Neural progenitor cell (in vitro differentiated cells): ENCODE results near the gene TENM3. TPM values are rescaled to one million over a fixed set of nuclear protein-coding genes. Genes with fewer than 3 reads are reported as not detected.

Source experiments
- DNase-seq: peaks from one replicate; pipeline ENCODE4 v3.0.0-alpha.2; 2016; ENCODE audit warnings: low spot score
- H2AFZ ChIP-seq: fragments of 200-600 bp; sonication (generic); replicated peaks from 2 replicates; pipeline ENCODE4 v1.6.1; 2016; ENCODE audit warnings: antibody characterized with exemption
- H3F3A ChIP-seq: fragments of 200-600 bp; sonication (generic); 2 replicates; pipeline ENCODE4 v1.6.1; 2016; ENCODE audit warnings: antibody characterized with exemption, low read depth
- H3K27ac ChIP-seq: fragments of 200-600 bp; sonication (generic); 2 replicates; pipeline ENCODE4 v1.5.1; 2016; ENCODE audit warnings: mild to moderate bottlenecking
- H3K27me3 ChIP-seq: fragments of 200-600 bp; sonication (generic); 2 replicates; pipeline ENCODE4 v1.6.1; 2016; ENCODE audit warnings: mild to moderate bottlenecking, moderate library complexity
- H3K36me3 ChIP-seq: fragments of 200-600 bp; sonication (generic); 2 replicates; pipeline ENCODE4 v1.5.1; 2016
- H3K4me1 ChIP-seq: fragments of 200-600 bp; sonication (generic); 2 replicates; pipeline ENCODE4 v1.6.1; 2016; ENCODE audit warnings: mixed run types
- H3K4me2 ChIP-seq: fragments of 200-600 bp; sonication (generic); 2 replicates; pipeline ENCODE4 v1.6.1; 2016
- H3K4me3 ChIP-seq: fragments of 200-600 bp; sonication (generic); 2 replicates; pipeline ENCODE4 v1.5.1; 2016
- H3K79me2 ChIP-seq: fragments of 200-600 bp; sonication (generic); 2 replicates; pipeline ENCODE4 v1.6.1; 2016; ENCODE audit warnings: low read depth
- H3K9ac ChIP-seq: fragments of 200-600 bp; sonication (generic); 2 replicates; pipeline ENCODE4 v1.6.1; 2016
- H3K9me3 ChIP-seq: fragments of 200-600 bp; sonication (generic); 2 replicates; pipeline ENCODE4 v1.5.1; 2016; ENCODE audit warnings: low read depth
- H4K20me1 ChIP-seq: fragments of 200-600 bp; sonication (generic); 2 replicates; pipeline ENCODE4 v1.6.1; 2016; ENCODE audit warnings: low read depth
- H3K27ac Mint-ChIP-seq: 3 replicates; pipeline ENCODE4 v1.8.0; 2021; ENCODE audit warnings: mixed read lengths
- H3K27me3 Mint-ChIP-seq: 2 replicates; pipeline ENCODE4 v1.8.0; 2022; ENCODE audit warnings: low read depth, mild to moderate bottlenecking, inconsistent platforms, moderate library complexity, mixed read lengths; ENCODE audit not compliant: insufficient read depth
- H3K36me3 Mint-ChIP-seq: 3 replicates; pipeline ENCODE4 v1.8.0; 2021; ENCODE audit warnings: mixed read lengths
- H3K4me1 Mint-ChIP-seq: 3 replicates; pipeline ENCODE4 v1.8.0; 2021; ENCODE audit warnings: mixed read lengths
- H3K4me3 Mint-ChIP-seq: 3 replicates; pipeline ENCODE4 v1.8.0; 2021; ENCODE audit warnings: mild to moderate bottlenecking, moderate library complexity, mixed read lengths
- H3K9me3 Mint-ChIP-seq: 3 replicates; pipeline ENCODE4 v1.8.0; 2020; ENCODE audit warnings: mixed read lengths
- CTCF ChIP-seq: fragments of 200-600 bp; sonication (generic); IDR thresholded peaks from 2 replicates; pipeline ENCODE4 v1.5.1; 2017; ENCODE audit warnings: antibody characterized with exemption, mild to moderate bottlenecking
- EZH2 ChIP-seq: fragments of 200-600 bp; sonication (generic); IDR thresholded peaks from 2 replicates; pipeline ENCODE4 v1.6.1; 2017; ENCODE audit warnings: antibody characterized with exemption, mild to moderate bottlenecking, moderate library complexity
- EZH2phosphoT487 ChIP-seq: fragments of 200-600 bp; sonication (generic); IDR thresholded peaks from 2 replicates; pipeline ENCODE4 v1.6.1; 2017; ENCODE audit warnings: antibody characterized with exemption
- total RNA-seq: library from RNA; depleted of rRNA; stranded (reverse); fragments of >200 nt; gene quantifications from 2 replicates; pipeline ENCODE4 v1.2.3, GENCODE V29; 2015; ENCODE audit warnings: low replicate concordance

The TENM3 gene
- total RNA-seq, 1 donor from 2014 or later: 78.7 TPM

DNA sequence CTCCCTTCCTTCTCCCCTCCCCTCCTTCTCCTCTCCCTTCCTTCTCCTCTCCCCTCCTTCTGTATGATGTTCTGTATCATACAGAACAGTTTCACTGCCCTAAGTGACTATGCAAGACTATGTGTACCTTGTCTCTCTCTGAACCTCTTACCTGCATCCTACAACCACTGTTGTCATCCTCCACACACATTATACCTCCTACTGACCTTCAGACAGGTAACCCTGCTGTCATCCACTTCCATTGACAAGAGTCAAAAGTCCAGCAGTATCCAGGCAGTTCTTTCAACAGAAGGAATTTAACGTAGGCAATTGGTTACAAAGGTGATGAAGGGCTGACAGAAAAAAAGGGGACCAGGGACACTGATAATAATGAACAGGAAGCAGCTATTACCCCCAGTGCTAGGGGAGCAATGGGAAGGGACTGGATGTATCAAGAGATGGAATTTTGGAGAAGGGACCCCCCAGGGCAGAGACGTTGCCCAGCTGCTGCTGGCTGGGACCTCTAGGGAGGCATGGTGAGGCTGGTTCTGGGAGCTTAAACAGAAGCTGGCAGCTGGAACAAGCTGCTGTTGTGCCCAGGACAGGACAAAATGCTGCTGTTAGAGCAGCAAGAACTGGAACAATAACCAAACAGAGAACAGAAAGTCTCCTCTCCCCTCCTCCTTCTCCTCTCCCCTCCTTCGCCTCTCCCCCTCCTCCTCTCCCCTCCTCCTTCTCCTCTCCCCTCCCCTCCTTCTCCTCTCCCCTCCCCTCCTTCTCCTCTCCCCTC lies 589.3 kb downstream of the TENM3 start:
- no peak overlapping the region for H3K4me2 ChIP-seq
- H3K4me1 ChIP-seq: peaks cover 13% of the 10 kb centered on the region
- TF ChIP-seq CTCF: no peak
- TF ChIP-seq EZH2: no peak
- TF ChIP-seq EZH2phosphoT487: no peak
- no peaks in the 10 kb centered on the region for H3K9me3 ChIP-seq
- DNase-seq: no peak
- H3K79me2 ChIP-seq: no peaks in the 10 kb centered on the region
- Mint-ChIP-seq H3K36me3 (no peaks in the 10 kb centered on the region), H3K4me1 (peaks cover 21% of the 10 kb centered on the region), H3K27ac (no peak overlapping the region), H3K27me3 (peaks cover 6% of the 10 kb centered on the region), H3K4me3 (no peak overlapping the region), H3K9me3 (peaks cover 4% of the 10 kb centered on the region)
- H3F3A ChIP-seq: peaks cover 16% of the 10 kb centered on the region
- no peaks in the 10 kb centered on the region for H3K36me3 ChIP-seq
- no peak overlapping the region for H3K9ac ChIP-seq
- no peaks in the 10 kb centered on the region for H4K20me1 ChIP-seq
- no peak overlapping the region for H3K27ac ChIP-seq
- H3K4me3 ChIP-seq: no peak overlapping the region
- no peaks in the 10 kb centered on the region for H3K27me3 ChIP-seq
- no peak overlapping the region for H2AFZ ChIP-seq

GRCh38 chr4:182835006-182835740 lies 592.0 kb downstream of the TENM3 start:
- Histone ChIP-seq H2AFZ (no peak overlapping the region), H3K4me2 (no peak overlapping the region), H3K27me3 (no peaks in the 10 kb centered on the region), H3K27ac (no peak overlapping the region), H3K9ac (no peak overlapping the region), H3K9me3 (no peaks in the 10 kb centered on the region), H3K79me2 (no peaks in the 10 kb centered on the region), H3F3A (no peaks in the 10 kb centered on the region), H3K36me3 (no peaks in the 10 kb centered on the region), H3K4me1 (no peaks in the 10 kb centered on the region), H3K4me3 (no peak overlapping the region), H4K20me1 (no peaks in the 10 kb centered on the region)
- peaks cover 4% of the 10 kb centered on the region for H3K9me3 Mint-ChIP-seq
- peaks cover 3% of the 10 kb centered on the region for H3K27me3 Mint-ChIP-seq
- TF ChIP-seq EZH2phosphoT487: no peak
- no peak for TF ChIP-seq EZH2
- peak; percentile 39 for TF ChIP-seq CTCF
- H3K4me1 Mint-ChIP-seq: peaks cover 2% of the 10 kb centered on the region
- DNase-seq: no peak
- H3K4me3 Mint-ChIP-seq: no peak overlapping the region
- H3K27ac Mint-ChIP-seq: no peak overlapping the region
- H3K36me3 Mint-ChIP-seq: no peaks in the 10 kb centered on the region

DNA sequence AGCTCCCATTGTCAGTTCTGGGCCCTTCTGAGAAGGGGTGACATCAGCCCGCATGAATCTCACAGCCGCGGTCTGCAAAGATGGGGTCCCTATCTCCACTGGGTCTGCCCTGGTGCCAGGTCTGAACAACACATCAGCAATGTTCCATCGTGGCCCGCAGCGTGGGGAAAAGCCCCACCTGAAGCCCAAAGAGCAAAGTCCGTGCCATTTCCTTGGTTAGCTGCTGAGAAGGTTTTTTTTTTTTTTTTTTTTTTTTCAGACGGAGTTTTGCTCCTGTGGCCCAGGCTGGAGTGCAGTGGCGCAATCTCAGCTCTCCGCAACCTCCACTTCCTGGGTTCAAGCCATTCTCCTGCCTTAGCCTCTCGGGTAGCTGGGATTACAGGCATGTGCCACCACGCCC lies 594.6 kb downstream of the TENM3 start:
- H3K9me3 Mint-ChIP-seq: peaks cover 5% of the 10 kb centered on the region
- no peaks in the 10 kb centered on the region for H3K79me2 ChIP-seq
- no peak for DNase-seq
- peaks cover 4% of the 10 kb centered on the region for H3K27me3 Mint-ChIP-seq
- no peaks in the 10 kb centered on the region for H3K9me3 ChIP-seq
- H3K9ac ChIP-seq: no peak overlapping the region
- no peak overlapping the region for H3K4me2 ChIP-seq
- H3K27me3 ChIP-seq: no peaks in the 10 kb centered on the region
- H3K4me1 ChIP-seq: no peaks in the 10 kb centered on the region
- no peak overlapping the region for H3K4me3 ChIP-seq
- no peak overlapping the region for H2AFZ ChIP-seq
- TF ChIP-seq CTCF: no peak
- no peak for TF ChIP-seq EZH2phosphoT487
- no peak for TF ChIP-seq EZH2
- no peaks in the 10 kb centered on the region for H3K36me3 Mint-ChIP-seq
- H3K4me1 Mint-ChIP-seq: peaks cover 2% of the 10 kb centered on the region
- H3K36me3 ChIP-seq: no peaks in the 10 kb centered on the region
- H4K20me1 ChIP-seq: no peaks in the 10 kb centered on the region
- H3K4me3 Mint-ChIP-seq: no peak overlapping the region
- H3F3A ChIP-seq: no peaks in the 10 kb centered on the region
- H3K27ac ChIP-seq: no peak overlapping the region
- H3K27ac Mint-ChIP-seq: no peak overlapping the region
